GM19395 (cell line): ENCODE results near the gene ACTN1.
"Not testable (repeated sequence)": the region's sequence is repeated elsewhere in the genome, so short reads cannot be mapped to it uniquely, and the experiment has no call there.

ENCODE experiments used
- ATAC-seq: cut with Tn5 transposase; IDR thresholded peaks from one replicate; pipeline ENCODE4 v1.9.1; 2021; ENCODE audit warnings: mild to moderate bottlenecking, moderate library complexity; ENCODE audit not compliant: unreplicated experiment

Gene ACTN1

GRCh38 chr14:68986926-68987652 is 8.0 kb upstream of the ACTN1 start:
- no peak for ATAC-seq

DNA sequence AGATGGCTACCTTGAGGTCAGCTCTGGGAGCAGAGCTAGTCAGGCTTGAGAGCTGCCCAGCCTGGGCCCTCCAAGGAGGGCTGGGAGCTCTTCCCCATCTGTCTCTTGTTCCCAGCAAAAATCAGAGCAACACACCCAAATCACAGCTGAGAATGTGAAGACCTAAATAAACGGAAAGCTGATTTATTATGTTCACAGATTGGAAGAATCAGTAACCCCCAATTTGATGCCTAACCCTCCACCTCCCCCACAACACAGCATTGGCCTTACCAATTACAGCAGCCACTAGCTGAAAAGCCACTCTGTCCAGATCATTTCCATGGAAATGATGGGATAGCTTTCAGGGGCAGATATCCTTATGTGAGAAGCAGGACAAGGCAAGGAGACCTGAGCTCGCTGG is 7.1 kb upstream of the ACTN1 start:
- ATAC-seq = no peak

DNA sequence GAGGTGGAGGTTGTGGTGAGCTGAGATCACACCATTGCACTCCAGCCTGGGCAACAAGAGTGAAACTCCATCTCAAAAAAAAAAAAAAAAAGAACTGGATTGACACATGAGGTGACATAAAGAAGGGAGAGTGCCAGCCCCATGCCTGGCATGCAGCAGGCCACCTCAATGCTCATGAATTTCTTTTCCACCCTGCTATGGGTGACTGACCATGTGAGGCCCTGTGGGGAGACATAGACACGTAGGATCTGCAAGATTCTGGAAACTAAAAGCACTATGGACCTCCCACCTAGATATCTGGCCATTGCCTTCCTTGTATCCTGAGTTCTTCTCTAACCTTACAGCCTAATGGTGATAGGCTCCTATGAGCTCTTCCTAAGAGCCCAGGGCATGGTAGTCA is 5.6 kb upstream of the ACTN1 start:
- ATAC-seq = no peak

GRCh38 chr14:68983191-68983590 is 4.1 kb upstream of the ACTN1 start:
- no peak for ATAC-seq

DNA sequence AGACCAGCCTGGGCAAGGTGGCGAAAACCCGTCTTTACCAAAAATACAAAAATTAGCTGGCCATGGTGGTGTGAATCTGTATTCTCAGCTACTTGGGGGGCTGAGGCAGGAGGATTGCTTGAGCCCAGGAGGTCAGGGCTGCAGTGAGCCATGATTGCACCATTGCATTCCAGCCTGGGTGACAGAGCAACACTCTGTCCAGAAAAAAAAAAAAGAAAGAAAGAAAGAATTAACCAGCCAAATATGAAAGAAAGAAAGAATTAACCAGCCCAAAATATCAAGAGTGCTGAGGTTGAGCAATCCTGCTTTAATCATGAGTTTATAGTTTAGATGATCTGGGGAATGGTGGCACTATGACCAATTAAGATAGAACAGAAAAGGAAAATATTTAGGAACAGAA is 3.5 kb upstream of the ACTN1 start:
- no peak for ATAC-seq

GRCh38 chr14:68981539-68981976 is 2.5 kb upstream of the ACTN1 start:
- ATAC-seq = no peak

GRCh38 chr14:68981139-68981538 is 2.0 kb upstream of the ACTN1 start:
- ATAC-seq = no peak

GRCh38 chr14:68979722-68980451 is 785 bp upstream of the ACTN1 start:
- no peak for ATAC-seq

- ATAC-seq = no peak
These were observed 760 bp downstream of the ACTN1 start for GRCh38 chr14:68978172-68978911.

DNA sequence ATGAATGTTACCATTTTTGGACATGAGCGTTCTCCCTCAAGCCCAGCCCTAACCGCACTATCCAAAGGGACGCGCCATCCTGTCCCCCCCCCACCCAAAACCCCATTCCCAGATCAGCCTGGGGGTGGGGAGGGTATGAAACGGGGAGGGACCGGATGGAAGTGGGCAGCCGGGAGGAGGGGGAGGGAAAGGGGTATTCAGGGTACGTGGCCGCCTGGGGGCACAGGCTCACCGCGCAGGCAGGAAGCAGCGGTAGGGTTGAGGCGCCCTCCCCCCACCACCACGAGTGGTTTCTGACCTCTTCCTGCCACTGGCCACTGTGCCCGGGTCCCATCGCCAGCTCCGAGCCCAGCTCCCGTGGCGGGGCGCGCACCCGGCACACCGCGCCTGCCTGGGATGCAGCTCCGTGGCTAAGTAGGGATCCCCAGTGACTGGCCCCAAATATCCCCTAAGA is 1.4 kb downstream of the ACTN1 start:
- ATAC-seq = no peak

- ATAC-seq = no peak
These were observed 1.9 kb downstream of the ACTN1 start for GRCh38 chr14:68977180-68977717.

DNA sequence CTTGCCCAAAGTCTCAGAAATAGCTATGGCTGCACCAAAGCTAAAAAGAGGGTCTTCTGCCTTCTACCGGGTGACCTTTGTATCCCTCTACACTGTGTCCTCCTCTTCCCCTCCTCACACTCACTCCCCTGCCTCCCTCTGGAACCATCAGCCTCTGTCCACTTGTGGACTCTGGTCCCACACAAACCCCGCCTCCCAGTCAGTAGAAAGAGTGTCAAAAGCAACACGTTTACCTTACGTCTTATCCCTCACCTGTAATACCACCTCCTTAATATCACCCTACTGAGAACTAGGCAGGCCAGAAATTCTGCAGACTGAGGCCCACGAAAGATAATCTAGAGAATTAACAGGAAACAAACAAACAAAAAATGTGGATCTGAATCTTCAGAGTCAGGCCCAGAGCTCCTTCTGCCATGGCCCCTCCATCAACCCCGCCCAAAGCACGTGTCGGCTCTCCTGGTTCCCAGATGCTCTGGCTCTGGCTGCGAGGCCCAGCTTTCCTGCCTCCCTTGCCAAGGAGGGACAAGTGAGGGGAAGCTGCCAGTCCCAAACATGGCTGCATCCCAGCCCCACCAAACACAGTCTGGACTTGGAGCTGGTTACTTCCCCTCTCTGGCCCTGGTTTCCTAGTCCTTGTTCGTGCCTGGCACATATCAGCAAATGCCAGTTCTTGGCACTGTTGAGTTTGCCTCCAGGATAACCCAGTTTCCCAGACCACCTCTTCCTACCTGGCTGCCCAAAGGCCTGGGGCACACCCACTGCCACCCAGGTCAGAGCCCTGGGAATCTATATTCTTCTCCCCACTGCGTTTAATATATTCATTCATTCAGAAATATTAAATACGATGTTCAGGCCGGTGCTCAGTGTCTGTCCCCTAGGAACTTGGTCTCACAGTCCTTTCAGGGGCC is 2.7 kb downstream of the ACTN1 start:
- ATAC-seq = no peak

DNA sequence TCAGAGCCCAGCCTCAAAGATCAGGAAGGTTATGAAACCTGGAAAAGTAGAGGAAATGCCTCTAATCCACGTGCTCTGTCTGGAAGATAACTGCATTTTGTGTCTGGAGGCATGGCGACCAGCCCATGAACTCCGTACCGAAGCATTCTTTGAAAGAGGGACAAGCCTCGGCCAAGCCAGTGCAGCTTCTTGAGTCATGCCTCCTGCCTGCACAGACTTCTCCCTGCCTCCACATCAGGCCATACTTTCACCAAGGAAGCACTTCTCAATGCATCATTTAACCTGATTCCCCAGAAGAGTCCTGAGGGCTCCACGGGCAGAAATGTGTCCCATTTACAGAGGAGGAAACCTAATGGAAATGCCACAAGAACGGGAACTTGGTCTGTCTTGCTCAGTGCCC is 3.4 kb downstream of the ACTN1 start:
- ATAC-seq = no peak

- ATAC-seq = no peak
These were observed 4.2 kb downstream of the ACTN1 start for GRCh38 chr14:68974759-68975347.

DNA sequence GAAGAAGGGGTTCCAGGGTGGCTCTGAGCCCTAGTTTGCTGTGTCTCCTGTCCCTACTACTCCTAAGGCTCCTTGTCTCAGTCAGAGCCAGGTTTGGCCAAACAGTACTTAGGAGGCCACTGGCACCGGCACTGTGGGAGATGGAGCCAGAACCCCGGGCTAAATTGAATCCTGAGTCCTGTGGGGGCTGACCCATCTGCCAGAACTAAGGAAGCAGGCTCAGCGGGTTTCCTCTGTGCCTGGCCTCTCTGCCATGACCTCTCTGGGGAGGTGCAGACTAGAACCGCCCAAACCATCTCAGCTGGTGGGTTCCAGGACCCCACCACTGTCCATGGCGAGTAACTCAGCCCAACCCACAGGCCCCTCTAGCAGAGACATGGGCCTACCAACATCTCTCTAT is 5.5 kb downstream of the ACTN1 start:
- no peak for ATAC-seq

DNA sequence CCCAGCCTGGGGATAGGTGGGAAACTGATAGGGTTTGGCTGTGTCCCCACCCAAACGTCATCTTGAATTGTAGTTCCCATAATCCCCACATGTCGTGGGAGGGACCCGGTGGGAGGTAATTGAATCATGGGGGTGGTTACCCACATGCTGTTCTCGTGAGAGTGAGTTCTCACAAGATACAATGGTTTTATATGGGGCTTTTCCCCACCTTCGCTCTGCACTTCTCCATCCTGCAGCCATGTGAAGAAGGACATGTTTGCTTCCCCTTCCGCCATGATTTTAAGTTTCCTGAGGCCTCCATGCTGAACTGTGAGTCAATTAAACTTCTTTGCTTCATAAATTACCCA is 5.9 kb downstream of the ACTN1 start:
- not testable (repeated sequence) for ATAC-seq

GRCh38 chr14:68972507-68973218 is 6.4 kb downstream of the ACTN1 start:
- no peak for ATAC-seq

- no peak for ATAC-seq
These were observed 7.6 kb downstream of the ACTN1 start for GRCh38 chr14:68971411-68972035.

- no peak for ATAC-seq
These were observed 8.4 kb downstream of the ACTN1 start for GRCh38 chr14:68970736-68971135.
